NCI-H2171 treated with DMSO at 0.1 percent for 48 hours (cell line): Measurements from ENCODE around the gene ADGRL2.

ENCODE experiments used
- DNase-seq: peaks from one replicate; lab custom pipeline; 2025; lab: John Stamatoyannopoulos, UW

ADGRL2 gene

GRCh38 chr1:81982523-81982922, 181.8 kb downstream of the ADGRL2 start:
- no peak for DNase-seq

DNA sequence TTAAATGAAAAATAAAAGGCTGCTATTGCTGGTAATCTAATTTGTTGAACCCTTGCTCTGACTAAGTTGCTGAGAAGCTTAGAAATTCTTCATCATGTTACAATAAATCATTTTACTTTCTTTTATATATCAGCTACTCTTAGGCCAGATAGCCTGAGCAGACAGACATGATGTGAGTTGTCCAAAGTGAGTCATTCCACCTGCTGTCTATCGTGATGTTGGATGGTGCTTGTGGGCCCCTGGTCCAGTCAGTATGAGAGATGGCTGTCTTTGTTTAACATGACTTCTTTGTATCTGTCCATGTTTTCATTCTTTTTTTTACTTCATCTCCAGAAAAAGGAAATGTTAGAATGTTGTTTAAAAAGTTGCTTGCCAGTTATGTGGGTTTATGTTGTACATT, 188.8 kb downstream of the ADGRL2 start:
- DNase-seq = no peak

DNA sequence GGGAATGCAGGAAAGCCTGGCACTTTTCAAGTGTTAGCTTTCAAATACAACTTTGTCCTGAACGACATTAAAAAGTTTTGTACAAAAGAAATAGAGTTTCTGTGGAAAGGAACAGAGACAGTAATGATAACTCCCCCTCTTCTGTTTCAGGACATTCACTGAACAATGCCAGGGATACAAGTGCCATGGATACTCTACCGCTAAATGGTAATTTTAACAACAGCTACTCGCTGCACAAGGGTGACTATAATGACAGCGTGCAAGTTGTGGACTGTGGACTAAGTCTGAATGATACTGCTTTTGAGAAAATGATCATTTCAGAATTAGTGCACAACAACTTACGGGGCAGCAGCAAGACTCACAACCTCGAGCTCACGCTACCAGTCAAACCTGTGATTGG, 189.5 kb downstream of the ADGRL2 start:
- DNase-seq = no peak

DNA sequence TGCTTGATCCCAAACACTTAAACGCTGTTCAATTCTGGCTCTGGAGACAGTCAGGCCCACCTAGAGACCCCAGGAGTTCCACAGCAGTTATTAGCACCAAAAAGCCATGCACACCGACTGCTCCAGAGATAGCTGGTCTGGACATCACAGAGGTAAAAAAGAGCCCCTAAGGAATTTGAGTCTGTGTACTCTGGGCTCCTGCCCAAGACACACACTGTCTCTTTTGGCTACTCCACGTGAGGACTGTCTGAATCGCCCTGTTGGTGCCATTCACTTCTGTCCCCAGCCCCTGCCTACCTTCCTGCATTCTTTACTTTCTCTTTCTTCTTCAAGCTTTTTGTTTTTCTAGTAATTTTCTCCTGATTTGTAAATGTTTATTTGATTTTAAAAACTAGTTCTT, 197.4 kb downstream of the ADGRL2 start:
- DNase-seq = no peak

GRCh38 chr1:81999364-81999763, 198.6 kb downstream of the ADGRL2 start:
- DNase-seq = no peak

- DNase-seq = no peak
Measured at GRCh38 chr1:82000221-82000620, 199.5 kb downstream of the ADGRL2 start.

DNA sequence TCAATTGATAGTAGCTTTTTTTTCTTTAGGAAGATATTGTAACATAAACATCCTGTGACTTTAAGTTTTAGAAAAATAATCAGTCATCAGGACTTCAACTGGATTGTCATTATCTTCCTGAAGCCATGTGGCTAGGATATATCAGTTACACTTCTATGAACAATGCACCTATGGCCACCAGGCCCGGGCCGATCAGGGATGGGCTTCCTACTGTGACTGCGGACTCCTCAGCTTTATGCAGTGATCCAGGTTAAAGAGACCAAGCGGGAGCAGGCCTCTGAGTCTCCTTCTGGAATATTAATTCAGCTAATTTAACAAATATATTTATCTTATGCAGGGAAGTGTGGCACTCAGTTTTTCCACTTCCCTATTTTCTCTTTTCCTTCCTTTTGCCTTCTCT, 200.6 kb downstream of the ADGRL2 start:
- no peak for DNase-seq

GRCh38 chr1:82007804-82008203, 207.1 kb downstream of the ADGRL2 start:
- no peak for DNase-seq

GRCh38 chr1:82013702-82014101, 213.0 kb downstream of the ADGRL2 start:
- no peak for DNase-seq

DNA sequence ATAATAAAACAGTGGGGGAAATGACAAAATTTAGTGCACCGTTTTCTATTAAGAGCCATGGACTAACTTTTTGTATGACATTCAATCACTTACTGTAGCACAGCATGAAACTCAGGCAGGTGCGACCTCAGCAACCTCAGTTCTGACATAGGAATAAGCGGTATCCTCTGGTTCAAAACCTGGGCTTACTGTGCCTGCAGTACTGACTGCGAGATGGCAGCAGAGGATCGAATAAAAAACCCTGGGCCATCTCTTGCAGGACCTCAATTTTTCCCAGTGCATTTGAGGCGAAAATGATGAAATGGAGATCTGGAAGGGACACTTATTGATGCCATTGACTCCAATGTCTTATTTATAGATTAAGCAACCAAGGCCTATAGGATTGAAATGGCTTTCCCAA, 214.7 kb downstream of the ADGRL2 start:
- no peak for DNase-seq

GRCh38 chr1:82018319-82018718, 217.6 kb downstream of the ADGRL2 start:
- DNase-seq = peak; percentile 88

- DNase-seq = no peak
Measured at GRCh38 chr1:82019508-82019907, 218.8 kb downstream of the ADGRL2 start.

GRCh38 chr1:82030830-82031229, 230.1 kb downstream of the ADGRL2 start:
- DNase-seq = no peak

DNA sequence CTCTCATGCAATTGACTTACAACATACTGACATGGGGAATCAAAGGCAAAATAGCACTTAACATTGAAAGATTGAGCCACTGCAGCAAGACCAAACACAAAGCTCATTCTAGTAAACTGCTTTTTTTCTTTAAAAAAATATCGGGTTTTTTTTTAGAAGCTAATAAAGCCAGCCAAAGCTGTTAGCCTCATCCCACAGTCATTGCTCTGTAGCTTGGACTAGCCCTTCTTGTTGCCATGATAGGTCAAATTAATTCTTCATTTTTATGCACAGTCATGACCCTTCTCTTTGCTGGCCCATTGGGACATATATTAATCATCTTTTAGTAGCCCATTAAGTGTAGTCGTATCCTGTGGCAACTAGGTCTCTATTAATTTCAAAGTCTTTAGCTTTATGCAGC, 231.3 kb downstream of the ADGRL2 start:
- no peak for DNase-seq

DNA sequence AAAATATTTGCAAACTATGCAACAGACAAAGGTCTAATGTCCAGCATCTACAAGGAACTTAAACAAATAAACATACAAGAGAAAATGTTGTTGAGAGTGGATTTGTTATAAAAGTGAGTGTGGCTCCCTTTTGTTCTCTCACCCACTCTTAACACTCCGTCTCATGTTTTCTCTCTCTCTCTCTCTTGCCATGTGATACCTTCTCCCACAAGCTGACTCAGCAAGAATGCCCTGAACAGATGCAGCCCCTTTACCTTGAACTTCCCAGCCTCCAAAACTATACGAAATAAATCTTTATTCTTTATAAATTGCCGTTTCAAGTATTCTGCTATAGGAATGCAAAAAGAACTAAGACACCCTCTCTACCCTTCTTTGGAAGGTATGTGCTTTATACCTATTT, 234.1 kb downstream of the ADGRL2 start:
- DNase-seq = peak; percentile 60
